ENCODE results near the gene ENTPD6.

The ENTPD6 gene

GRCh38 chr20:25188218-25188617 lies 7.3 kb upstream of the ENTPD6 start:
- DNase-seq (ENCODE audit: low read depth in 2 of 2) = no peak

DNA sequence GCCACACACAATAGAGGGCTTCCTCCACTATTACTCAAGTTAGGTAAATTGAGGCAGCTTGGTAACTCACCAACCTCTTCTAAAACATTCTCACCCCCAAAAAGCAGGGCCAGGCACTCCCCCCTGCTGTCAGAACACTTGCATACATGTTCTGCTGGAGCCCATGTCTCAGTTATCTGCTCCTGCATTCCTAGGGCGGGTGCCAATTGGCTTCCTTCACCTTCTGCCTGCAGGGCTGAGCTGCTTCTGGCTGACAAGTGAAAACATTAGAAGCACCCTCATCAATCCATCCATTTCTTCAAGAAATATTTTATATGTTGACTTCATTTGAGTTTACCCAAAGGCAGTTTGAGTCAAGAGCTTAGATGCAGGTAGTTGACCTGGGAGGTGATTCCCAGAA lies 4.5 kb upstream of the ENTPD6 start:
- DNase-seq (ENCODE audit: low read depth in 2 of 2) = no peak

- no peak for DNase-seq (ENCODE audit: low read depth in 2 of 2)
These were observed 3.8 kb upstream of the ENTPD6 start for GRCh38 chr20:25191689-25192088.

- DNase-seq (ENCODE audit: low read depth in 2 of 2) = no peak
These were observed 1.7 kb upstream of the ENTPD6 start for GRCh38 chr20:25193843-25194242.

DNA sequence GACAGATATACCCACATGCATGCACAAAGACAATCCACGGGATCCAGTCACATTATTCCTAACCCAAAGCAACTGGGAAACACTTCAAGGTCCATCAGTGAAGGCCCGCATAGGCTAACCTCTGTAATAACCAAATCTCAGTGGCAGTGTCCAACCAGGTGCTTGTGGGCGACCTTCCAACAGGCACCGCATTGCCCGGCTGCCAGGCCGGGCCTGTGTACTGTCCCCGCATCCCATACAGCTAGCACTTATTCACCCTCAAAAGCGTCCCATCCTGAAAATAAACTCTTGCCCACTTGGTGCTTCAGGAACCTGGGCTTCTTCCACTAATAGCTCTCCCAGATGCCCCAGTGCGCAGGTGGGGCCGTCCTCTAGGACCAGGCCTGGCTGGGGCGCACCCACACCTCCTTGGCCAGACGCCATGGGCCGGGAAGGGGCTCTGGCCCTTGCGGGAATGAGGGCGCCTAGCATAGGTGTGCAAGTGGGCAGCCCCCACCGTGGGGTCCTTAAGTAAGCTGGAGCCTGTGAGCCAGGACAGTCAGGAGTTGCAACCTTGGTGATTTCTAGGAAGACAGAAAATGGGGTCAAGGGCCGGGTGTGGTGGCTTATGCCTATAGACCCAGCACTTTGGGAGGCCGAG lies 1.1 kb upstream of the ENTPD6 start:
- DNase-seq (ENCODE audit: low read depth in 2 of 2) = no peak

DNA sequence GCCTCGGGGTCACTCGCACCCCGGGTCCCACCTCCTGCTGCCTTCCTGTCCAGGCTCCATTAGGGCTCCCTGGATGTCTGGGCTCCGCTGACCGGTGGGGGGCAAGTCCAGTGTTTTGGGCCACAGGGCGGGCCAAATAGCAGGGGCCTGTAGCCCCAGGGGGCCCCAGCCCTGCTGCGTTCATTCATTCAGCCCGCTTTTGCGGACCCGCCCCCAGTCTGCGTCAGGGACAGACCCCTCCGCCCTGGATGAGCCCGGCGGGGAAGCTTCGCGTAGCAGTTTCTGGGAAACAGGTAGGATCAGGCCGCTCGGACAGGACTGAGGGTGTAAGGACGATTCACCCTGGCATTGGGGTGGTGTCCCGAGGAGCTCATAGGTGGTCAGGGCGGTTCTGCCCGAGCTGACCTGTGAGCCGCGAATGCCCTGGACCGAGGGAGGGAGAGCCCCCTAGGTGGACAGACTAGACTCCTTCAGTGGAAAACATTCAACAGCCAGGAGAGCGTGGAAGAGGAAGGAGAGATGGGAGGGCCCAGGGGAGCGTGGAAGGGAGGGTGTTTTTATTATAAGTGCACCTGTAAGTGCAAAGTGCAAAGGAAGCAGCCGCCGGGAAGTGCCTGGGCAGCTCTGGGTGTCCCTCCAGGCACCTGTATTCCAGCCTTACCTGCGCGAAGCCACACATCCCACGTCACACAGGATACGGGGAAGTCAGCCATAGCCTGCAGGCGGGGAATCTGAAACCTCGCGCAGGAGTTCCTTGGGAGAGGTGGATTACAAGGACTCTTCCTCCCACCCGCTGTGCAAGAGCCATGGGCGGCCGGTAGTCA lies 662 bp downstream of the ENTPD6 start:
- DNase-seq (ENCODE audit: low read depth in 2 of 2) = no peak

DNA sequence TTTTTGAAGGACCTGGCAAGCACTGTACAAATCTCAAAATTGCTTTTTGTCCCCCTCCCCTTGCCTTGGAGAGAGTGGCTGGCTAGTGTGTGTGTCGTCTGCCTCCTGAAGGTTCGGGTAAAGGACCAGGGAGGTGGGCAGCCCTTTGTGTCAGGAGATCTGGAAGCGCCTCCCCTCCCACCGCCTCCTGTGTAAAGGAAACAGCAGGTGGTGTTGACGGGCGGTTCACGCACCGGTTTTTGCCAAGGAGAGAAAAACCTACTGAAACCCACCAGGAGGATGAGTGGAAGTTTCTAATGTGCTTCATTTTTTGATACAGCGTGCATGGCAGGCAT lies 1.2 kb downstream of the ENTPD6 start:
- no peak for DNase-seq (ENCODE audit: low read depth in 2 of 2)

DNA sequence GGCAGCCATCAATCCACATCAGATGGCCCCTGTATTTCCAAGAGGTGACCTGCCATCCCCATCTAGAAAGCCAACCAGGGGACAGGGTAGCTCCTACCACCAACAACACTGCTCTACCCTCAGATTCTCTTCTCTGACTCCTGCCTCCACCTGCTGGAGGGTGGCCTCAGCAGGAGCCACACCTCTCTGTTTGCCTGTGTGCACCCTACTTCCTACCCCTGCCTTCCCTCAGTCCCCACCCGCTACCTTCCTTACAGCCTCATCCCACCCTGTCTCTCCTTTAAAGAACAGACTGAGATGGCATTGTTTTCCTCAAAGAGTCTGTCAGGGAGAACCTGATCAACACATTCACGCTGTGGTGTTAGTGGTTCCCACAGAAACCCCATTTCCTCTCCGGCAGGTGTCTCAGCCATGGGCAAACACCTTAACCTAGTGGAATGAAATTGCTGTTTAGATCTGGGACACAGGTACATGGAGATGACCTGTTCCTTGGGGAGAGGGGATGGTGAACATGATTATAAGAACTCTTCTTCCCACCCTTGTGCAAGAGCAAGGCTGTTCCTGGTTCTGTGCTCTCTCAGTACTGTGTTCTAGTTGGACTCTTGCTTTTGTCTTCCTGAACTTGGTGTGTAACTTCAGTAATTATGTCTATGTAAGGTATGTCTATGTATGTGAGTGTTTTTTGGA lies 1.8 kb downstream of the ENTPD6 start:
- no peak for DNase-seq (ENCODE audit: low read depth in 2 of 2)

DNA sequence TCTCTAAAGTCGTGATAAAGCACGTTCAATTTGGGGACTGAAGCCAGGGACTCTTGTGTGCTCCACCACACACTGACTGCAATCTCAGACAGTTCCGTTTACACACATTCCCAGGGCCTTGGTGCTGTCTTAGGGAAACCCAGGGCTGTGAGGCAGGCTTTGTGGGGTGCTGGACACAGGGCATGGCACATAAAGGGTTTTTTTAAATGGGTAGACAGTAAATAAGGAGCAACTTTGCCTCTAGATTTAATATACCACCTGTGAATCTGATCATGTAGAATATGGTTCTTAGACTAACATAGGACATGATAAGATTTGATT lies 2.3 kb downstream of the ENTPD6 start:
- DNase-seq (ENCODE audit: low read depth in 2 of 2) = no peak

DNA sequence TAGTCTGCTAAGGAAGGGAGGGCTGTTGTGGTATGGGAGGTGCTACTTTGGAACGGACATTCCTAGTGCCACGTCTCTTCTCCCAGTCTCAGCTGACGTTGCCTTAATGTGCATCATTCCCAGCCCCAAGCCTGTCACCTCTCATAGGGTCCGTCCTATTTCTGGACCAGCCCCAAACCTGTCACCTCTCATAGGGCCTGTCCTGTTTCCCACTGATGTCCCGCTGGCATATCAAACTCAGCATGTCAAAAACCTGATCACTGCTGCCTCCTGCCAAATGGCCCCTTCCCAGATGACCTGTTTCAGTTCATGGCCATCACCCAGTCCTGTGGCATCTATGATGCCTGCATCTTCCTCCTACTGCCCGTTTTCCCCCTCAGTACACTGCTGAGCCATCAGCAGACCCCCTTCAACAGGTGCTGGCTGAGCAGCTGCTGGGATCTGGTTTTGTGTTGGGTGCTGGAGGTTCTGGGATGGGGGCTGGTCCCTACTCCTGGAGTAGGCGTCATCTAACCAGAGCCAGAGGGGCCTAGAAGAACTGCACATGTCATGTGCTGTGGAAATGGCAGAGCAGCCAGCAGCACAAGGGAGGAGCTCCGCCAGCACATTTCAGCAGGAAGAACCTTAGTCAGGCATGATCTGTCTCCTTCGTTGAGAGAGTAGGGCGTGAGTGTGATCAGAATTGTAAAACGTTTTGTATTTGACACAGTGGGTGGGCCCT lies 3.3 kb downstream of the ENTPD6 start:
- no peak for DNase-seq (ENCODE audit: low read depth in 2 of 2)

GRCh38 chr20:25199473-25200260 lies 4.2 kb downstream of the ENTPD6 start:
- no peak for DNase-seq (ENCODE audit: low read depth in 2 of 2)

DNA sequence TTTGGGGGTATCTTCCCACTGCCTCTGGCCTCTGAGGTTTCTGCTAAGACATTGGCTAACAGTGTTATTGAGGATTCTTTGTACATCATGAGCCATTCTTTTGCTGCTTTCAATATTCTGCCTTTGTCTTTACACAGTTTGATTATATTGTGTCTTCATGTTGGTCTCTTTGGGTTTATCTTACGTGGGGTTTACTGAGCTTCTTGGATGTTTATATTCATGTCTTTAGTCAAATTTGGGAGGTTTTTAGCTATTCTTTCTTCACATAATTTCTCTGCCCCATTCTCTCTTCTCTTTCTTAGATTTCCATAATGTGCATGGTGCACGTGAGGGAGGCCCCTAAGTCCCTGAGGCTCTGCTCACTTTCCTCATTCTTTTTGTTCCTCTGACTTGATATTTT lies 7.6 kb downstream of the ENTPD6 start:
- no peak for DNase-seq (ENCODE audit: low read depth in 2 of 2)

GRCh38 chr20:25203871-25204320 lies 8.4 kb downstream of the ENTPD6 start:
- no peak for DNase-seq (ENCODE audit: low read depth in 2 of 2)

GRCh38 chr20:25204550-25205276 lies 9.2 kb downstream of the ENTPD6 start:
- no peak for DNase-seq (ENCODE audit: low read depth in 2 of 2)

- DNase-seq (ENCODE audit: low read depth in 2 of 2) = no peak
These were observed 10.0 kb downstream of the ENTPD6 start for GRCh38 chr20:25205277-25206062.

DNA sequence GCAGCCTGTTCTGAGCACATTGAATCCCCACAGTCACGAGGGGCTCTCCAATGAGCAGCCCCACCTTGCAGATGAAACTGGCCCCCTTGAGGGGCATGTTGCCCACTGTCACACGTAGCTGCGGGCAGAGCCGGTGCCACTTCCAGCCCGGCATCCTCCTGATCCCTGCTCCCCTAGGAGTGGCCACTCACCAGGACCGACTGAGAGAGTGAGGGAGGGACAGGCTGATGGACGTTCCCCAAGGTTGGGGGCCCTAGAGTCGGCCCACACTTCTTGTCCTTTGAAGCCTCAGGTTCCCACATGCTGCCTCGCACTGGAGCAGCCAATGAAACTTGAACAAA lies 10.5 kb downstream of the ENTPD6 start:
- DNase-seq (ENCODE audit: low read depth in 2 of 2) = no peak

DNA sequence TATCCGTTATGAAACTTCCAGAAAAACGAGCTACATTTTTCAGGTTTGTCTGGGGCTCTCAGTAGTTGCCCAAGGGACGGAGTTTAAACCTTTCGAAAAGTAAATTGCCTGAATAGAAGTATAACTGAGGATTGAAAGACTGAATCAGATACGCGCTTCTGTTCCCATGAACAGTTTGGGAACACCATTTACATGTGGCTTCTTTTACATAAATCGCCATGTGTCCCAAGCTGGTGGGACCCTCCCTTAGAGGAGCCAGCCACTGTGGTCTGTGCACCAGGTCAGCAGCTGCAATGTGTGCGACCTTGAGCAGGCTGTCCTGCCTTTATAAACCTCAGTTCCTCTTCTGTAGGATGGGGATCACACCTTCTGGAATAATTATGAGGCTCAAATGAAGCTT lies 11.0 kb downstream of the ENTPD6 start:
- DNase-seq (ENCODE audit: low read depth in 2 of 2) = no peak

DNA sequence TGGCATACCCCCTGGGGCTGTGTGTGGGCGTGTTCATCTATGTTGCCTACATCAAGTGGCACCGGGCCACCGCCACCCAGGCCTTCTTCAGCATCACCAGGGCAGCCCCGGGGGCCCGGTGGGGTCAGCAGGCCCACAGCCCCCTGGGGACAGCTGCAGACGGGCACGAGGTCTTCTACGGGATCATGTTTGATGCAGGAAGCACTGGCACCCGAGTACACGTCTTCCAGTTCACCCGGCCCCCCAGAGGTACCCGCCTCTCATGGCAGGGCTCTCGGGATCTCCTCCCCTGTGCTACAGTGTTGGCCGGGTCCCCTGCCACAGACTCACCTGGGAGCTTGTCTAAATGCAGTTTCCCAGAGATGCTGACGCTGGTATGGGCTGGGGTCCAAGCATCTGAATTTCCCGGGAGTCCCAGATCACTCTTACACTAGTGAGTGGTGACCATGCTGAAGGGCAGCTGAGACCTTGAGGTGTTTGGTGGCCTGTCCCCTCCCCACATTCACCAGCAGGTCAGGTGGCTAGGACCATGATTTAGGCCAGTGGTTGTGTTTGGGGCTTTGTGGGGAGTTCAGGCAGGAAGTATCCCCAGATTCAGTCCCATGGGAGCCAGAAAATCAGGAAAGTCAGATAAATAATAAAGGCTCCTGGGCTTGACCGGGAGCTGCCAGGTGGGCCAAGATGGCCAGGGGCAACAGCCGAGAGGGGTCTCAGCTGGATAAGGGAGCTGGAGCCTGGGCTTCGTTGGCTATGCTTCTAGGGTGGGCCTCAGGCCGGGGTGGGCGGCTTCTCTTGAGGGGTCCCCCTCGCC lies 11.8 kb downstream of the ENTPD6 start:
- no peak for DNase-seq (ENCODE audit: low read depth in 2 of 2)

- no peak for DNase-seq (ENCODE audit: low read depth in 2 of 2)
These were observed 12.5 kb downstream of the ENTPD6 start for GRCh38 chr20:25207960-25208534.

Measured in activated CD8-positive, alpha-beta memory T cell treated with anti-CD3 and anti-CD28 coated beads for 4 hours (primary cell).